ENCODE measurements around the gene SGCD. TPM values are rescaled to one million over a fixed set of nuclear protein-coding genes. Genes with fewer than 3 reads are reported as not detected.

Gene SGCD
- total RNA-seq, 2 experiments from 2014 or later, result not detected

- Mint-ChIP-seq H3K4me1 (ENCODE audit: low read depth) (peaks cover 7% of the 10 kb centered on the region), H3K36me3 (ENCODE audit: low read depth) (peaks cover 3% of the 10 kb centered on the region), H3K27ac (no peak overlapping the region), H3K9me3 (peaks cover 4% of the 10 kb centered on the region), H3K27me3 (peaks cover 2% of the 10 kb centered on the region), H3K4me3 (no peak overlapping the region)
- POLR2A ChIA-PET, result no interaction called here
- DNase-seq (peak; percentile 29), ATAC-seq (peak; percentile 30)
- intact Hi-C loops (cut with micrococcal nuclease), result no loop called here
- TF ChIP-seq, protein P1, sequence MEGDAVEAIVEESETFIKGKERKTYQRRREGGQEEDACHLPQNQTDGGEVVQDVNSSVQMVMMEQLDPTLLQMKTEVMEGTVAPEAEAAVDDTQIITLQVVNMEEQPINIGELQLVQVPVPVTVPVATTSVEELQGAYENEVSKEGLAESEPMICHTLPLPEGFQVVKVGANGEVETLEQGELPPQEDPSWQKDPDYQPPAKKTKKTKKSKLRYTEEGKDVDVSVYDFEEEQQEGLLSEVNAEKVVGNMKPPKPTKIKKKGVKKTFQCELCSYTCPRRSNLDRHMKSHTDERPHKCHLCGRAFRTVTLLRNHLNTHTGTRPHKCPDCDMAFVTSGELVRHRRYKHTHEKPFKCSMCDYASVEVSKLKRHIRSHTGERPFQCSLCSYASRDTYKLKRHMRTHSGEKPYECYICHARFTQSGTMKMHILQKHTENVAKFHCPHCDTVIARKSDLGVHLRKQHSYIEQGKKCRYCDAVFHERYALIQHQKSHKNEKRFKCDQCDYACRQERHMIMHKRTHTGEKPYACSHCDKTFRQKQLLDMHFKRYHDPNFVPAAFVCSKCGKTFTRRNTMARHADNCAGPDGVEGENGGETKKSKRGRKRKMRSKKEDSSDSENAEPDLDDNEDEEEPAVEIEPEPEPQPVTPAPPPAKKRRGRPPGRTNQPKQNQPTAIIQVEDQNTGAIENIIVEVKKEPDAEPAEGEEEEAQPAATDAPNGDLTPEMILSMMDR (IDR thresholded peaks at IDR 0.05), result no peak
- CTCF ChIA-PET, result no interaction called here
Observed at GRCh38 chr5:156783092-156783491, 456.1 kb downstream of the SGCD start.

DNA sequence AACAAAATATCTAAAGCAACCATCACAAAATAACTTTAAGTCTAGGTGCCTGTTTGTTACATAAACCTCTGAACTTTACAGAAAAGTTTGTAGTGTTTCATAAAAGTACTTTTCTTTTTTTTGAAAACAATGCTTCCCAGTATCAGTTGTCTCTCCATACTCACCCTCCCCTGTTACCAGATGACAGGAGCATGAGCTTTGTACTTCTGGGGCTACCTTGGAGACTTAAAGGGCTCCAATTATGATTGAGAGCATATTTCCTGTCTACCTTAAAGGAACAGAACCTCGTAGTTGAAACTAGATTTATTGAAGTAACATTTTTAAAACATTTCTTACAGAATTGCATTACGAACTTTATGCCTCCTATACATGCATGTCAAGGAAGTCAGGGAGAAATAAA is 467.7 kb downstream of the SGCD start:
- Mint-ChIP-seq H3K4me3 (no peak overlapping the region), H3K9me3 (no peaks in the 10 kb centered on the region), H3K4me1 (ENCODE audit: low read depth) (peaks cover 4% of the 10 kb centered on the region), H3K36me3 (ENCODE audit: low read depth) (no peaks in the 10 kb centered on the region), H3K27me3 (peaks cover 8% of the 10 kb centered on the region), H3K27ac (no peak overlapping the region)
- no peak for ATAC-seq
- POLR2A ChIA-PET, result interaction anchor here (0.6 kb wide), 1 partner anchor 9 kb away, joined by 3 read pairs; no protein-coding TSS in a partner anchor
- TF ChIP-seq, protein P1 (IDR thresholded peaks at IDR 0.05), result no peak
- DNase-seq, result no peak
- CTCF ChIA-PET, result no interaction called here
- intact Hi-C loops (cut with micrococcal nuclease), result no loop called here

GRCh38 chr5:156798201-156798600 is 471.2 kb downstream of the SGCD start:
- no peaks in the 10 kb centered on the region for H3K9me3 Mint-ChIP-seq
- peaks cover 11% of the 10 kb centered on the region for H3K27me3 Mint-ChIP-seq
- intact Hi-C loops (cut with micrococcal nuclease), result no loop called here
- ChIA-PET POLR2A (no interaction called here), CTCF (no interaction called here)
- DNase-seq, result no peak
- no peak overlapping the region for H3K27ac Mint-ChIP-seq
- TF ChIP-seq, protein P1 (IDR thresholded peaks at IDR 0.05), result no peak
- no peak for ATAC-seq
- no peaks in the 10 kb centered on the region for H3K36me3 Mint-ChIP-seq (ENCODE audit: low read depth)
- H3K4me3 Mint-ChIP-seq, result no peak overlapping the region
- peaks cover 4% of the 10 kb centered on the region for H3K4me1 Mint-ChIP-seq (ENCODE audit: low read depth)

DNA sequence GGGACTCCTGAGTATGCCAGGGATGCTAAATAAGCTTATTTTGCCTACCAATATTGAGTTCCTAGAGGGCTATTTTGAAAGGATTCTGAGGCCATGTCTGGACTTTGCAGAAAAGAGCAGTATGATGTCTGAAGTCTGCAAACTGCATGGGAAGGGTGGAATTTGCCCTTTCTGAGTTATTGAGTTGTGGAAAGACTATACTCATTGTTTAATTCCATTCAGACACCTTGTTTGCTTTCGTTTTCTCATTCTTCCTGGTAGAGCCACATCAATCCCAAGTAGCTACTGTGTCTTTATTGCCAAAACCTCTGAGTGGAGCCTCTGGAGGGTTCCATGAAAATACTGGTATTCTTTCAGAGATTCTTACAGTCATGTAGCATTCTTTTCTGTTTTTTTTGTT is 472.2 kb downstream of the SGCD start:
- peaks cover 4% of the 10 kb centered on the region for H3K4me1 Mint-ChIP-seq (ENCODE audit: low read depth)
- no peaks in the 10 kb centered on the region for H3K9me3 Mint-ChIP-seq
- H3K27ac Mint-ChIP-seq, result no peak overlapping the region
- no peak overlapping the region for H3K4me3 Mint-ChIP-seq
- TF ChIP-seq, protein P1 (IDR thresholded peaks at IDR 0.05), result no peak
- ATAC-seq, result no peak
- no peak for DNase-seq
- ChIA-PET CTCF (no interaction called here), POLR2A (no interaction called here)
- H3K27me3 Mint-ChIP-seq, result peaks cover 11% of the 10 kb centered on the region
- intact Hi-C loops (cut with micrococcal nuclease), result no loop called here
- H3K36me3 Mint-ChIP-seq (ENCODE audit: low read depth), result no peaks in the 10 kb centered on the region

DNA sequence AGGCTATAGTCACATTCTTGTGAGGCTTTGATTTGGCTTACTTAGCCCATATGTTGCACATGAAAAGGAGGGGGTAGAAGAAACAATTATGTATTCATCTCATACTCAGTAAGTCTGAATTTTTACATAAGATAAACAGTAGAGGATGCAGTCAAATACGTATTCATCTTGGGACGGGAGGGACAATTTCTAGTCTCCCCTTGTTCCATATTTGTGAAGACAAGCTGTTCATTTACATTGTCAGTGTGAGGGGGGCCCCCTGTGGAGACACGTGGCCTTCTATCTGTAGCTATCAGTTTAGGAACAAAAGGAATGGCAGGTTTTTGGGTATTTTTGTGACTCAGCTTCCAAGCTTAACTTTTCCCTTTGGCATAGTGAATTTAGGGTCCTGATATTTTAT is 474.0 kb downstream of the SGCD start:
- ATAC-seq (no peak), DNase-seq (peak; percentile 9)
- POLR2A ChIA-PET, result no interaction called here
- intact Hi-C loops (cut with micrococcal nuclease), result no loop called here
- Mint-ChIP-seq H3K9me3 (no peaks in the 10 kb centered on the region), H3K27ac (no peak overlapping the region), H3K36me3 (ENCODE audit: low read depth) (no peaks in the 10 kb centered on the region), H3K27me3 (peaks cover 9% of the 10 kb centered on the region), H3K4me1 (ENCODE audit: low read depth) (no peaks in the 10 kb centered on the region), H3K4me3 (no peak overlapping the region)
- CTCF ChIA-PET, result no interaction called here
- TF ChIP-seq, protein P1 (IDR thresholded peaks at IDR 0.05), result no peak

All from activated CD8-positive, alpha-beta T cell treated with anti-CD3 and anti-CD28 coated beads for 36 hours (primary cell).